NCI-H2107 (cell line): ENCODE measurements around the gene C1orf21.

Experiments
- DNase-seq: peaks from one replicate; lab custom pipeline; 2025; lab: John Stamatoyannopoulos, UW

C1orf21 gene

DNA sequence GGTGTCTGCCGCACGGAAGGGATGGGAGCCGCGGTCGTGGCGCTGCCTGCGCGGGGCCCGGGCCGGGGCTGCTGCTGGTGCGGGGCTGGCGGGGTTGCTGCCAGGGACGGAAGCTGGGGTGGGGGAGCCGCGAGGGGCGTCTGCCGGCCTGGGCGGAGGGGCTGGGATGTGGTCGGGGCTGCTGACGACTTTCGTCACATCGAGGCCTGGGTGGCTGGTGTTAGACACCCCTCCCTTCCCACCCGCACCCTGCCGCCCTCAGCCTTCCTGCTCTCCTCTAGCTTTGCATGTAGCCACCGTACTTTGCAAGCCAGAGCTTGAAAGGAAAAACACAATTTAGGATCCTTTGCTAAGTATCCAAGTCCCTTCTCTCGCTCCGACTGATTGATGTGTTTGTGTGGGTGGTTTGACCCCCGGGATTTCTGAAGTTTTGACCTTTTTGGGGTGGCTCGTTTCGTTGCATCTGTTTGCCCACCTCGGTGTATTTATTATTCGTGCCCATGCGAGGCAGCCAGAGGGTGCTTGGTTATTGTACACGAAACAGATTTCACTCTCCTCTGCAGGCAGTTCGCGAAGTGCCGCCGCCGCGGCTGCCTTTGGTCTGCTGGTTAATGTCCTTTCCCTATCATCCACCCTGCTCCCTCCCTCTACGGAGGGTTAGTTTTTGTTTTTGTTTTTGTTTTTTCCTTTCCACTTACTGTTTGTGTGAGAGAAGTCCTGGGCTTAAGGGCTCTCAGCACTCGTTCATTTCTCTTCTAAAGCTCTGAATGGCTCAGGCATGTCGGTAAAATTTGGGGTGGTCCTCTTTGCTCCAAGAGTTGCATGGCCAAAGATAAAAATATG is 868 bp downstream of the C1orf21 start:
- no peak for DNase-seq

DNA sequence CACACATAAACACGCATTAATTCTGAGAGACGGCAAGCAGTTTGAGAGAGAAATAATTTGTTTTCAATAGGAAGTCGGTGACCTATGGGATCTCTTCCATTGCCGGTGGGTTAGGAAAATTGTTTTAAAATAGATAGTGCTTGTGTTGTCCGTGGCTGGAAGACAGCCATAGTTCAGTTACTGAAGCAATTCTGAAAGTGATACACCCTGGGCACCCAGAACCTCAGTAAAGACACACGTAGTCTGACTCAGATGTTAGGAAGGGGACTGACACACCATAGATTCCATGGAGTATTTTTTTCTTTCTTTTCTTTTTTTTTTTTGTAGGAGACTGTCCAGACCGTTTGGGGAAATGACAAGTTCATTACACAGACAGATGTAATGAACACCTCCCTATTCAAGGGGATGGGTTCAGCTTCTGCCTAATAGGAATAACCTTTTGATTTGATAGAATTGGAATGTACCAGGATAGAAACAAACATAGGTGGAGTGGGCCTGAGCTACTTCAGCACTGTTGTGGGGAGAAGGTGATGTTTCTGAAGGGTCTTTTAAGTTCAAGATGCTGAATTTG is 1.6 kb downstream of the C1orf21 start:
- no peak for DNase-seq

DNA sequence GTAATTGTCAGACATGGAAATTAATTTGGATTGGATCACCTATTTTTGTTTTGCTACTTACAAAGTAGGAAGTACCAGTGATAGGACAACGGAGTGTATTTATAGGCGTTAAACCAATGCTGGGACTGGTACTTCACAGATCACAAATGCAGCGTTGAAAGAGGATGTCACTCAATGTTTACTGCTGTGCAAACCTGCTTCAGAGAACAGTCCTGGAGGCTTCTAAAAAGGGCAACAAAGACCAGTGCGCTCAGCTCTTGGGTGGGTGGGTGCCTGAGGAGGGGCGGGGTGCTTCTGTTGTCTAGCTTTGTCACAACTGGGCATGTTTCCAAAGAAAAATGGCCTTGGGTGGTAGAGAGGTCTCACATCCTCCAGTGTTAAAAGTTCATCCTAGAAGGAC is 2.1 kb downstream of the C1orf21 start:
- no peak for DNase-seq

DNA sequence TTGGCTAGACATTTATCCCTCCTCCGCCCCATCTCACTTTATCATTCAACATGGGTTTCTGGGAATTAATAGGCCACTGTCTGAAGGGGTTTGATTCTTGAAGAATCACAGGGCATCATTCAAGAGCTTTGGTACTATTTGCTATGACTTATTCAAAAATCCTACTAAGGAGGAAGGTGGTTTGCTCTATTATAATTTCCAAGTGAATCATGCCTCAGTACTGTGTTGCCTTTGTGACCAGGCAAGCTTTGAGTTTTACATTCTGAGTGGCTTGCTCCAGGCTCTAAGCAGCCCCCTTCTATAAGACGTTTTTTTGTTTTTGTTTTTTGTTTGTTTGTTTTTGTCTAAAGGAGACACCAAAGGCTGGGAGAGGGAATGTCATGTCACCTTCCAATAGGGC is 2.6 kb downstream of the C1orf21 start:
- DNase-seq, result no peak

DNA sequence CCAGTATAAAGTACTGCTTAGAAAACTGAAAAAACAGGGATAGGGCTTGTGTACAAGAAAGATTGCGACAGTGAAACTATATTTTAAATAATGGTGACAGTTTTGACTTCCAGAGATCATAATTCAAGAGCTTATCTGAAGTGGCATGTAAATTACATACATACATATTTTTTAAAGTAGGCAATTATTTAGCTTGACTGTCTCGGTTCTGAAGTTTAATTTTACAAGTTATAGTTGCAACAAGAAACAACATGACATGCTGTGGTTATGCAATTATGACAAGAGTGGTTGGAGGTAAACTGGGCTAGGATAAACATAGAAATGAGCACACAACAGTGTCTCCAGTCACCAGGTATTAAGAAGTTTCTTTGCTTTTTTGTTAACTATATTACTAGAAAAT is 4.1 kb downstream of the C1orf21 start:
- DNase-seq, result no peak

DNA sequence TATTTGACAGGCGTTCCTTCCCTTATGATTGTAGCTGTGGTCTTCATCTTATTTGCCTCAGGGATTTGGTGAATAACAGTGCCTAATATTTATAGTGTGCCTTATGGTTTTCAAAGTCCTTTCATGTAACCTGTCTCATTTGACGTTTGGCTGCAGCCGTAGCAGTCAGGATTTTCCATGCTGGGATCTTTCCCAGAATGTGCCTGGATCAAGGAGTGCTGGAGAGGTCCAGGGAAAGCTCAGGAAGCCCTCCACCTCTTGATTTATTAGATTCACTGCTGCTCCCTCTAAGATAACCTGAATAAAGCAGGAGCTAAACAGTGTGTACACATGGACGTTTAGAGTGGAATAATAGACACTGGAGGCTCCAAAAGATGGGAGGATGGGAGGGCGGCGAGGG is 5.2 kb downstream of the C1orf21 start:
- DNase-seq, result no peak

DNA sequence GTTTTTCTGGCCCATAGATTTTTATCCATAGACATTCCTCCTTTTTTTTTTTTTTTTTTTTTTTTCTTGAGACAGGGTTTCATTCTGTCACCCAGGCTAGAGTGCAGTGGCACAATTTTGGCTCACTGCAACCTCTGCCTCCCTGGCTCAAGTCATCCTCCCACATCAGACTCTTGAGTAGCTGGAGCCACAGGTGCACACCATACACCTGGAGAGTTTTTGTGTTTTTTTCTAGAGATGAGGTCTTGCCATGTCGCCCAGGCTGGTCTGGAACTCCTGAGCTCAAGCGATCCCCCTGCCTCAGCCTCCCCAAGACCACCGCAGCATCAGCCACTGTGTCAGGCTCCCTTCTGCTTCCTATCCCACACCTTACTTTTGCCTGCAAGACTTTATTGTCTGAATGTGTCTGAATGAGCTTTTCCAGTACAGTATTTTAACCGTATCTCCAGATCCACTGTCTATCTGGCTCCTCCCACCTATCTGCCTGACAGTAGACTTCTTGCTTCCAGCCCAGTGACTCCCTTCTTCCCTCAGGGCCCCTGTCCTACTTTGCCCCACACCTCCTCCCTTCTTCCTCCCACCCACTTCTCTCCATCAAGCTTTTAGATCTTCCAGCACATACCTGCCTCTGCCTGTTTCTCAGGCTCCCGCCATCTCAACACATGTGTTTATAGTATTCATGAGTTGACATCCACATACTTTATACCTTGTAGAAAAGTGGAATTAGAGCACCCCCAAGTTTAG is 6.1 kb downstream of the C1orf21 start:
- no peak for DNase-seq

DNA sequence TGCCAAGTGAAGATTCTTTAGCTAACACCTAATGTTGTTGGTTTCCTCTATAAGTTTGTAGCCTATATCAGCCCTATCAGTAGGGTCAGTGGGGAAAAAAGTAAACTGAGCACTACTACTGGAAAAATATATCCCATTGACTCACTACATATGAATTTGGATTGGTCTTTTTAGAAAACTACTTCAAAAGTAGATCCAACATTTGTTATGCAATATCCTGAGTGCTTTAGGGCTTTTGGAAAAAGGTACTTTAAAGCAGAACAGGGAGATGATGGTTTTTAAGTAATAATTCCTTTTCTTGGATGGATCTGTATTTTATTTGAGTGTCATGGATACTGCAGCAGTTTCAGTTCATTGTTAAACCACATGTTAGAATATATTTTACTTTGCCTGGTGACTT is 7.1 kb downstream of the C1orf21 start:
- no peak for DNase-seq

DNA sequence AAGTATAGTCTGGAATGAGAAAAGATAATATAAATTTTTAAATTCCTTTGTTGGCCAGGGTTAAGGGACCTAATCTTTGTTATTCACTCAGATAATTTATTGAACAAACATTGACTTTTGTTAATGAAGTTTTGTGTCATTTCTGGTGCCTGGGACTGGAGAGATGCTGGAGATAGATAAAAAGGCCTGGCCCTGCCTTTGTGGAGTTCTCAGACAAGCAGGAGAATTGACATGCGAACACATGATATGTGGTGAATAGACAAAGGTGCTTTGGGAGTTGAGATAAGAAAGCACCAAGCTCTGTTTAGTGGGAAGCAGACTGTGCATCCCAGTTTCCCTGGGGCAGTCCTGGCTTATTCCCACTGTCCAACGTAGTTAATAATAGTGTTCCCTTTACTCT is 8.5 kb downstream of the C1orf21 start:
- no peak for DNase-seq

DNA sequence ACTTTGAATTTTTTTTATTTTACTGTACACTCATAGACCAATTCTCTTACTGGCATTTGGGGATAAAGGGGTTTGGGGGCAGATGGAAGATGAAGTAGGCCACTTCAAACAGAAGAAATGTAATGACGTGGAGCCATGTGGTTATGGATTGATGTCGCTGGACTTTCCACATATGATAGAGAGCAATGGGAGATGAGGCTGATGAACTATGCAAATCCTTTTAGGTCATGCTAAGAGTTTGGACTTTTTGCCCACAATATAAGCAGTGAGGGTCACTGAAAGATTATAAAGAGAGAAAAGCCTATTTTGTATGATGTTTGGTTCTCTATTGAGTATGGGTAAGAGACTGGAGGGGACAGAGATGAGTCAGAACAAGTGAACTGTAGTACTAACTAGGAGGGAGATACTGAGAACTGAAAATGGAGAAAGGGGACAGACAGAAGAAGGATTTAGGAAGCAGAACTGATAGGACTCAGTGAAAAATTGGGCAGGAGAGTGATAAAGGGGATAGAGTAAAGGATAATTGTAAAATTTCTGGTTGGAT is 9.2 kb downstream of the C1orf21 start:
- no peak for DNase-seq

DNA sequence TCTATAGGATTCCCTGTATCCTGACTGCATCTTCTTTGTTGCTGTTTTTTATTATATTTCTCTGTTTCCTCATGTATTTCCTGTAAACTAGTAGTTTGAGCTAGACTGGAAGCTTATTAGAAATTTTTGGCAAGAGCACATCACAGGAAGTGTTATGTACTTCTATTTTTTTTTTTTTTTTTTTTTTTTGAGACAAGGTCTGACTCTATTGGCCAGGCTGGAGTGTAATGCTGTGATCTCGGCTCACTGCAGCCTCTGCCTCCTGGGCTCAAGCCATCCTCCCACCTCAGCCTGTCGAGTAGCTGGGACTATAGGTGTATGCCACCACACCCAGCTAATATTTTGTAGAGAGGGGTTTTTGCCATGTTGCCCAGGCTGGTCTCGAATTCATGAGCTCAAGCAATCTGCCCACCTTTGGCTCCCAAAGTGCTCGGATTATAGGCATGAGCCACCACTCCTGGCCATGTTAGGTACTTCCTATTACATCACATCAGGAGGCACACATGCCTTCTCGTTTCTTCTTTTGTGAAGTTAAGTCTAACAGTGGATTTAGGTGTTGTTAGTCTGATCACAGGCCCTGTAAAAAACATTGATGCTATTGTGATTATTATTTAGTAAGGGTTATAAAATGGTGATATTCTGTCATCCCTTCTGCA is 12.5 kb downstream of the C1orf21 start:
- no peak for DNase-seq

DNA sequence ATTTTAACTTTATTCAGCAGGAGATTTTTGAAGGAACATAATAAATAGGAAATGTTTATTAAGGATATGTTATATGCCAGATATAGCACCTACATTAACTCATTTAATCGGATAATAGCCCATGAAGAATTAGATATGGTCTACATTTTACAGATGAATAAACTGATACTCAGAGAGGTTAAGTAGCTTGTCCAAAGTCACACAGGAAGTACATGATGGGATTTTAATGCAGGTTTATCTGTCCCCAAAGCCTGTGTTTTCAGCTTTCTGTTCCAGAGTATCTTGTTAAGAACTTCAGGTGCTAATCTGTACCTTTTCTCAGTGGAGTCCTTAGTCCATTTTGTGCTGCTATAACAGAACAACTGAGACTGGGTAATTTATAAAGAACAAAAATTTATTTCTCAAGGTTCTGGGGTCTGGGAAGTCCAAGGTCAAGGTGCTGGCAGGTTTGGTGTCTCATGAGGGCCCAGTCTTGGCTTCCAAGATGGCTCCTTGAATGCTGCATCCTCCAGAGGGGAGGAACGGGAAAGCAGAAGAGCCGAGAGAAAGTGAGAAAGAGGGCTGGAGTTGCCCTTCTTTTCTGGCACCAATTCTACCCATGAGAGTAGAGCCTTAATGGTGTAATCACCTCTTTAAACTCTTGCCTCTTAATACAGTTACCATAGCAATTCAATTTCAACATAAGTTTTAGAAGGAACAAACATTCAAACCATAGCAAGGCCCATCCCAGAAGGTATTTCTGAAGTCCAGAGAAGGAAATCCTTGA is 17.3 kb downstream of the C1orf21 start:
- no peak for DNase-seq

DNA sequence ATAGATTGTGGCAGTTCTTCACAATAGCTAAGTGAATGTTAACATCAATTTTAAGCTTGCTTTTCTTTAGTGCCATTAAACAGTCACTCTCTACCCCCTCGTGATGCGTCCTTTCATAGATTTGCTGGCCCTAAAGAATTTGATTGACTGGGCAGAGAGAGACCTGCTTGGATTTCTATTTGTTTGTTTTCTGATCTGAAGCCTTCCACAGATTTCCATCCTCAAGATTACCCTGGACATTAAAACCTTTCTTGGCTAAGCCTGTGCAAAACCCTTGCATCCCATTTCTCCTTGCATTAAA is 17.8 kb downstream of the C1orf21 start:
- no peak for DNase-seq

DNA sequence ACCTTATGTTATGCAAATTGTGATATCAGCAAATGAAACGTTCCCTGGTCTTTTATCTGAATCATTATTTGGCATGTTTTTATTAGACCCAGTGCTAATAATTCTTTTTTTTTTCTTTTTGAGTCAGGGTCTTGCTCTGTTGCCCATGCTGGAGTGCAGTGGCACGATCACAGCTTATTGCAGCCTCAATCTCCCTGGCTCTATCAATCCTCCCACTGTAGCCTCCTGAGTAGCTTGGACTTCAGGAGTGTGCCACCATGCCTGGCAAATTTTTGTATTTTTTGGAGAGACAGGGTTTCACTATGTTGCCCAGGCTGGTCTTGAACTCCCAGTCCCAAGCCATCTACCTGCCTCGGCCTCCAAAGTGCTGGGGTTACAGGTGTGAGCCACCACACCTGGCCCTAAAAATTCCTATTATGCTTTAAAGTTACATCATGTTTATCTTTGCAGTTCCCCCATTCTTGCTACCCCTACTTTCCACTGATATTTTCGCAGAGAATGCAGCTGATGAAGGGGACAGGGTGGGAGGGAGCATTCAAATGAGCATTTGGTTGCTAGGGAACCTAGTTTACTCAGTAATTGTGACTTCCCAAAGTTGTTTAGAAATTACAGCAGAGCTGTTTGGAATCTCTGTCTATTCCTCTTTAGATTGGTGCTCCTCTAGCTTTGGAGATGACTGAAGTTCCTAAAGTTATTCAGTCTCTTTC is 18.4 kb downstream of the C1orf21 start:
- no peak for DNase-seq

DNA sequence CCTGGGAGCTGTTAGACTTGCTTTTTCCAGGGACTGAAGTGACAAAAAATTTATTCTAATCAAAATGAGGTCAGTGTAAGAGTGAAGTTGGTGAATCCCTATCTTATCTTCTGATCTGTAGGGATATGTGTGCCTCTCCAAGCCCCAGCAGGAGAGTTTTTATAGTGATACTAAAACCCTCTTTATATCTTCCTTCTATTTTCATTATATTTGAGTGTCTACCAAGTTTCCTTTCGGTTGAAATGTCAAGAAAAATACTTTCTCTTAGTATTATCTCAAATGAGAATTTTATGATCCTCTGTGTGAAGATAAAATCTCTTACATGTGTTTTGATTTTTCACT is 18.9 kb downstream of the C1orf21 start:
- DNase-seq, result no peak

DNA sequence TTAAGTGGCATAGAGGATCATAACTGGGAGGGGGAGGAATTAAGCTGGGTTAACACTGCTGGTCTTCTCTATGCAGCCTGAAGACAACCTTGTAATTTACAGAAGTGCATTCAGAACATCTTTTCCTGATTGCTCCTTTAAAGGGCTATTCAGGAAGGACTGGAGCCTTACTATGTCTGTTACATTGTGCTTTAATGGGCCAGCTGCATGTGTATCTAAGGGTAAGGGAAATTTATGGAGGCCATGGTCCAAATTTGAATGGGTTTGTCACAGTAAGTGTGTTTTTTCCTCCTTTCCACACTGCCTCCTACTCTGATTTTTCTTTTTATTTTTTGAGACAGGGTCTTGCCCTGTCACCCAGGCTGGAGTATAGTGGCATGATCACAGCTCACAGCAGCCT is 19.6 kb downstream of the C1orf21 start:
- no peak for DNase-seq

DNA sequence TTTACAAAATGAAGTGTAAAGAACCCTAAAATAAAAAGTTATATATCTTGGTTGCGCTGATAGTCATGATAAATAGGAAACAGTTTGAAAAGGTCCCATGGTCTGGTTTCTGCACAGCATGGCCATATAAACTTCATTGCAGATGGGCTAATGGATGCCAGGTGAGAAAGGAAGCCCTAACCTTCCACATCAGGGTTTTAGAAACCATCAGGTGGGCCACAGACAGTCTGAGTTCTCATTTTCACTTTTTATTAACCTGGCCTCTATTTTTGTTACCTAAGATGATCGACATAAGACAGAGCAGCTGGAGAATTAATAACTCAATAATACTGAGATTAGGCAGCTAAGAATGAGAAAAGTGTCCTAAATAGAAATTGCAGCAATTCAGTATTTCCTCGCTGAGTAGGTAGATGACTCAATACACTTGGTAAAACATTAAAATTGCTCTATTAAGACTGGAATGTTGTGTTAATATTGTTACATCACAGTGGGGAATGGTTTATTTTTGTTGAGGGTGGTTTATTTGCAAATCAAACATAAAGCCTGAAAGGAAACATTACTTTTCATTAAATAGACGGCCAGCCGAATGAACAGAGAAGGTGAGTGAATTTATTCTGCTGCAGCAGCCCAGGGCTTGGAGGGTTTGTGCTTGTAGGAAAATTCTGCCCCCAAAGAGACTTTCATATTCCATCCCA is 21.1 kb downstream of the C1orf21 start:
- no peak for DNase-seq

DNA sequence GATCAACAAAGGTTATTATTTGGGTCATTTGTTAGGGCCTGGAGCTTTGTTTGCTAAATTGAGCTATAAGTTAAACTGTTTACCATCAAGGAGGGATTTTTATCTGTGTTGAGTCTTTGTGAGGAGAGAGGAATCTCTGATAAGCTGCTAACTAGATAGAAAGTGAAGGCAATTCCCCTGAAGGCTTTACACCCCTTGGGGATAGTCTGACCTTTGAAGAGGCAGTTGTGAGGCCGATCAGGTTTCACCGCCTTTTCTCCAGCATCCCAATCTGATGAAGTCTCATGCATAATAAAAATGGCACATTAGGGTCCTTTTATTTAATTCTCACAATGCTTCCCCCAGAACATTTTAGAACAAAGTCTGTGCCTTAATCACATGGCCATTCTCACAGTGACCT is 21.8 kb downstream of the C1orf21 start:
- no peak for DNase-seq

DNA sequence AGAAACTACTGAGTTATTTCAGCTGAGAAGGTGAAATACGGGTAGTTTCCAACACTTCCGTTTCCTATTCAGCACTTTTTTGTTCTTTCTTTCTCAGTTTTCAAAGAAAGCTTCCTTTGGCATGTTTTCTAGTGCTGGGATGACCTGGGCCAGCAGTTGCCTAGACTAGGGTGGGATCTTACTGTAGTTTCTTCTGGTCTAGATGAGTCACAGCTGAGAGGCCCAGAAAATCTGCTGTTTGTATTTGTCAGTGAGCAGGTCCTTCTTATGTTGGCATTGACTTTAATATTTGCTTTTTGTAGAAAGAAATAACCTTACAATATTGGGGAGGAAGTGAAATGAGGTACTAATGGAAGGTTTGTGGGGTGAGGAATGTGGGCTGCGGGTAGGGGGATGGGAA is 22.2 kb downstream of the C1orf21 start:
- DNase-seq, result no peak

DNA sequence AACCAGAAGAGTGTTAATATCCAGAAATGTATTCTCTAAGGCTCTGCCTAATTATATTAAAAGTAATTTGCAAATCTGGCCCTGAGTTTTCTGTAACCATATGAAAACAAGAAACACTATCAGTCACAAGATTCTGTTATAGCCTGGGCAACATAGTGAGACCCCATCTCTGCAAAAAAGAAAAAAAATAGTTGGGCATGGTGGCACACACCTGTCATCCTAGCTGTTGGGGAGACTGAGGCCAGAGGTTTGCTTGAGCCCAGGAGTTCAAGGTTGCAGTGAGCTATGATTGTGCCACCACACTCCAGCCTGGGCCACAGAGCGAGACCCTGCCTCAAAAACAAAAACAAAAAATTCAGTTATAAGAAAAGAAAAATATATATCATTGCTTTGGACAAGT is 25.6 kb downstream of the C1orf21 start:
- no peak for DNase-seq

DNA sequence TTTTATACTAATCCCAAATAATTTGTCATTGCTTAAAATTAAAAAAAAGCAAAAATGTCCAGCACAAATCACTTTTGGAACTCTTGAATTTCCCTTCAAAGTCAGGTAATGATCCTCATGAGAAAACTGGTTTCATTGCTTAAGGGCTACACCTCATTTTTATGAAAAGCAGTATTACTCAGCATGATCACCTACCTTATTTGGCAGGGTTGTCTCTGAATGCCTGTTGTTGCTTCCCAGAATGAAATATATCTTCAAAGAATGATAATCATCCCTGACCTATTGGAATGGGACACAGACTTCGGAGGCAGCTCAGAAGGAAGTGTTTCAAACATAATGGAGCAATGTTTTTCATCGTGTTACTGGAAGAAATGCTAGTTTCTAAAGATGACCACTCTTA is 29.7 kb downstream of the C1orf21 start:
- no peak for DNase-seq
